ENCODE data around the gene TMSB4X. TPM values are rescaled to one million over a fixed set of nuclear protein-coding genes. Genes with fewer than 3 reads are reported as not detected.
A peak's percentile ranks its signal among the peaks of the same experiment; 100 is the strongest.
"Not testable (repeated sequence)": the region's sequence is repeated elsewhere in the genome, so short reads cannot be mapped to it uniquely, and the experiment has no call there.

TMSB4X gene
- total RNA-seq, 1 donor from 2014 or later = 6,544 TPM

DNA sequence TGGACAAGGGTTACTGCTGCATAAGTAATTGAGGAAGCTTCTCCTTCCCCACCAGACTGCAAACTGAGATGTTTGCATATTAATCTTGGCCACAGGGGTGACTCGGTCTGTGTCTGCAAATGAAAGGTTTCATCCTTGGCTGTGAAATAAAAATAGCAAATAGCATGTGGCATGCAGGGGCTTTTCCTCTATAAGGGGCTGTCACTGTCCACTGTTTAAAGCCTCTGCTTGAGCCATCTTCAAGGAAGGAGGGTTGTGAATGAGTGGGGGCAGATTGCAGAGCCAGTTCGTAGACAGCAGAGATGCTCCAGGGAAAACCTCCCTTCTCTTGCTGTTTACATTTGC is 33.3 kb downstream of the TMSB4X start:
- Mint-ChIP-seq H3K9me3 (no peaks in the 10 kb centered on the region), H3K4me3 (no peak overlapping the region), H3K27me3 (ENCODE audit: insufficient read depth) (no peaks in the 10 kb centered on the region), H3K27ac (peak overlapping the region; percentile 29), H3K36me3 (ENCODE audit: low read depth) (peaks cover 1% of the 10 kb centered on the region), H3K4me1 (ENCODE audit: low read depth) (peaks cover 65% of the 10 kb centered on the region)
- no peak for DNase-seq (ENCODE audit: low spot score)
- intact Hi-C loops (cut with micrococcal nuclease) = loop anchor here (5.0 to 10.0 kb wide), 2 partner anchors 36 to 1017 kb away; partner anchors contain the start of gene GEMIN8

DNA sequence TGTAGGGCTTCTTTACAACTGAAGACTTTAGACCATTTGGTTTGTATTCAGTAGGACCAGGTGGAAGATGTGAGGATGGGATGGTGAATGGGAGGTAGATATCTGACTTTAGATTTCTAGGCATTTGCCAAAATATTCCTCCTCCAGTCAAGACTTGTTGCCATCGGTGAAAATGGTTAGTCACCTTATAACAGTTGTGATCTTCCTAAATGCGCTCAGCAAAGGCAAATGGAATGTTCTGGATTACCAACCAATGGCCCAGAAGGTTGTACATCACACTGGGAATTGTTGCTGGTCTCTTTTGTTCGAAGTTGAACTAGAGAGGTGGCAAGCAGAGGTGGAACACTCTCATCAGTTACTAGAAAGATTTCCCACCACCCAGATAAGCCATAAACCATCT is 33.9 kb downstream of the TMSB4X start:
- intact Hi-C loops (cut with micrococcal nuclease) = loop anchor here (5.0 to 10.0 kb wide), 2 partner anchors 37 to 1016 kb away; partner anchors contain the start of gene GEMIN8
- no peak for DNase-seq (ENCODE audit: low spot score)
- no peaks in the 10 kb centered on the region for H3K9me3 Mint-ChIP-seq
- H3K4me1 Mint-ChIP-seq (ENCODE audit: low read depth) = peaks cover 72% of the 10 kb centered on the region
- no peak overlapping the region for H3K27ac Mint-ChIP-seq
- H3K27me3 Mint-ChIP-seq (ENCODE audit: insufficient read depth) = no peaks in the 10 kb centered on the region
- H3K4me3 Mint-ChIP-seq = no peak overlapping the region
- H3K36me3 Mint-ChIP-seq (ENCODE audit: low read depth) = peaks cover 1% of the 10 kb centered on the region

DNA sequence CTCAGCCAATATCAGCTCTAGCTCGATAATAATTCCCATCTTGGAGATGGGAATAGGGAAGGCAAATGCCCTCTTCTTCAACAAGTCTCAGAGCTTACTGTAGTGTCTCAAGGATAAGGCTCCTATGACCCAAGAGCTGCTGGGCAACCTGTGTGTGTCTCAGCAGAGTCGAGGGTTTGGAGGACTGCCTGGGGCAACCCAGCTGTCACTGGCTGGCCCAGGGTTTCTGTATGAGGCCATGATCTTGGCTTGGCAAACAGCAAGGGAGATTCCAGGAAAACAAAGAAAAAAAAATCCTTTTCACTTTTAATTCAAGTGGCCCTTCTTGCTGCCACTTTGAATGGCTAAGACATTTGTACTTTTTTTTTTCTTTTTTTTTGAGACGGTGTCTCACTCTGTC is 34.4 kb downstream of the TMSB4X start:
- Mint-ChIP-seq H3K27ac (no peak overlapping the region), H3K9me3 (no peaks in the 10 kb centered on the region), H3K27me3 (ENCODE audit: insufficient read depth) (no peaks in the 10 kb centered on the region), H3K4me1 (ENCODE audit: low read depth) (peaks cover 76% of the 10 kb centered on the region), H3K4me3 (no peak overlapping the region), H3K36me3 (ENCODE audit: low read depth) (peaks cover 1% of the 10 kb centered on the region)
- intact Hi-C loops (cut with micrococcal nuclease) = loop anchor here (5.0 to 10.0 kb wide), 2 partner anchors 37 to 1016 kb away; partner anchors contain the start of gene GEMIN8
- no peak for DNase-seq (ENCODE audit: low spot score)

DNA sequence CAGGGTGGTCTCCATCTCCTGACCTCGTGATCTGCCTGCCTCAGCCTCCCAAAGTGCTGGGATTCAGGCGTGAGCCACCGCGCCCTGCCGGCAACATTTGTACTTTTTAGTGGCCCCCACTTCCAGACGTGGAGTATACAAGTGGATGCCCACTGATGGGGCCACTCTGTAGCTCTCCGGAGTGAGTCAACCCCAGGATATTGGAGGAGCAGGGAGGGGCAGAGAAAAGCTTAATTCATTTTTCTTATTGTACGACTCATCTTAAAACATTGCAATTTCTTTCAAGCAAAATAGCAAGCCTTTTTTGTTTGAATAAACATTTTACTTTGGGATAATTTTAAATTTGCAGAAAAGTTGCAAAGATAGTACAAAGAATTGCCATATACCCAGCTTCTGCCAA is 34.9 kb downstream of the TMSB4X start:
- intact Hi-C loops (cut with micrococcal nuclease) = loop anchor here (5.0 to 10.0 kb wide), 2 partner anchors 38 to 1015 kb away; partner anchors contain the start of gene GEMIN8
- Mint-ChIP-seq H3K4me1 (ENCODE audit: low read depth) (peaks cover 76% of the 10 kb centered on the region), H3K9me3 (no peaks in the 10 kb centered on the region)

DNA sequence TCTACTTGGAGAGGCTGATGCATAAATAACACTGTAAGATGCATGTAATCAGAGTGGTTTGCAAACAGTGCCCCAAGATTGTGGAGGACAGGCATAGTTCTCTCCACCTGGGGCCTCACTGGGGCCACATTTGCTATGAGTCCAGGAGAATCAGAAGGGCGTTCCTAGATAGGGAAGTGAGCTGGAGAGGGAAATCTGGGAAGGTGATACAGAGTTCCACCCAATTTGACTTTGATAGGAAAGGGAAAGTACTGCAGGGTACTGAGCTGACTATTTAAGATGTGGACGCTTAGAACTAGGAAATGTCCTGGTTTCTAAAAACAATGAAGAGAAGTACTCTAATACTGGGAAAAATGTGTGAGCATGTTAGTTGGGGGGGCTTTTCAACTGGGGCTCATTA is 35.6 kb downstream of the TMSB4X start:
- H3K27ac Mint-ChIP-seq = no peak overlapping the region
- H3K9me3 Mint-ChIP-seq = no peaks in the 10 kb centered on the region
- H3K36me3 Mint-ChIP-seq (ENCODE audit: low read depth) = peaks cover 1% of the 10 kb centered on the region
- H3K27me3 Mint-ChIP-seq (ENCODE audit: insufficient read depth) = no peaks in the 10 kb centered on the region
- H3K4me3 Mint-ChIP-seq = no peak overlapping the region
- intact Hi-C loops (cut with micrococcal nuclease) = no loop called here
- H3K4me1 Mint-ChIP-seq (ENCODE audit: low read depth) = peaks cover 72% of the 10 kb centered on the region
- DNase-seq (ENCODE audit: low spot score) = no peak

More for the DNA sequence above, 34.9 kb downstream of the TMSB4X start:
- Mint-ChIP-seq H3K27me3 (ENCODE audit: insufficient read depth) (no peaks in the 10 kb centered on the region), H3K27ac (no peak overlapping the region), H3K36me3 (ENCODE audit: low read depth) (peaks cover 1% of the 10 kb centered on the region), H3K4me3 (no peak overlapping the region)
- DNase-seq (ENCODE audit: low spot score) = no peak

DNA sequence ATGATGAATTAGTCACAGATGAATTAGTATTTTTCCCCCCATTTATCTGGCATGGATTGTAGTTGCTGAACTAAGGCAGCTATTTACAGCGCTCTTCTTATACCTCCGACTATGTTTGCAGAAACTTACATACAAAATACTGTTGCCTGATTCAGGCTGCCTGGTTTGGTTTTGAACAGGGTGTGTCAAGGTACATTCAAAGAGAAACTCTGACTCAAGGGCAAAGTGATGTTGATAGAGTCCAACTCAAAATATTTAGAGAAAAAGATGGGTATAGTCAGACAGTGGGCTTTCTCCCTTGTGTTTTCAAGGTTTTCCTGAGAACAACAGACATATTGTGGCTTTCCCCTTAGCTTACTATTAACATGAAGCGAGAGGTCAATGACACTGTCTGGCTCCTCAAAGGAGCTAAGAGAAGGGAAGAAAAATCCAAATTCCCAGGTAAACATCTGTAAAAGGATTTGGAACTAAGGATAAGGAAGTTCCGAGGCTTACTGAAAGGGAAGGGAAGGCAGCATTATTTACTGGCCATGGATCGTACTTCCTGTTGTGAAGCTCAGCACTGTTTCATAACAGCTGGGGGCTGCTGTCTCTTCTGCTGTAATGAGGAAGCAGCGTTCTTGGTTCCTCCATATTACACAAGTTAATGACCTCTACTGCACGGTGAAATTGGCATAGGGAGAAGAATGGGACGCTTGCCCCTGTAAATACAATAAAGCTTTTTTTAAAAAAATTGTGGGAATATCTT is 38.6 kb downstream of the TMSB4X start:
- Mint-ChIP-seq H3K36me3 (ENCODE audit: low read depth) (no peaks in the 10 kb centered on the region), H3K27me3 (ENCODE audit: insufficient read depth) (no peaks in the 10 kb centered on the region), H3K27ac (peak overlapping the region; percentile 75), H3K4me1 (ENCODE audit: low read depth) (peaks cover 64% of the 10 kb centered on the region), H3K9me3 (no peaks in the 10 kb centered on the region), H3K4me3 (peak overlapping the region; percentile 12)
- no peak for DNase-seq (ENCODE audit: low spot score)
- intact Hi-C loops (cut with micrococcal nuclease) = loop anchor here (1.0 to 2.0 kb wide), 4 partner anchors 8 to 38 kb away; no protein-coding TSS in a partner anchor

DNA sequence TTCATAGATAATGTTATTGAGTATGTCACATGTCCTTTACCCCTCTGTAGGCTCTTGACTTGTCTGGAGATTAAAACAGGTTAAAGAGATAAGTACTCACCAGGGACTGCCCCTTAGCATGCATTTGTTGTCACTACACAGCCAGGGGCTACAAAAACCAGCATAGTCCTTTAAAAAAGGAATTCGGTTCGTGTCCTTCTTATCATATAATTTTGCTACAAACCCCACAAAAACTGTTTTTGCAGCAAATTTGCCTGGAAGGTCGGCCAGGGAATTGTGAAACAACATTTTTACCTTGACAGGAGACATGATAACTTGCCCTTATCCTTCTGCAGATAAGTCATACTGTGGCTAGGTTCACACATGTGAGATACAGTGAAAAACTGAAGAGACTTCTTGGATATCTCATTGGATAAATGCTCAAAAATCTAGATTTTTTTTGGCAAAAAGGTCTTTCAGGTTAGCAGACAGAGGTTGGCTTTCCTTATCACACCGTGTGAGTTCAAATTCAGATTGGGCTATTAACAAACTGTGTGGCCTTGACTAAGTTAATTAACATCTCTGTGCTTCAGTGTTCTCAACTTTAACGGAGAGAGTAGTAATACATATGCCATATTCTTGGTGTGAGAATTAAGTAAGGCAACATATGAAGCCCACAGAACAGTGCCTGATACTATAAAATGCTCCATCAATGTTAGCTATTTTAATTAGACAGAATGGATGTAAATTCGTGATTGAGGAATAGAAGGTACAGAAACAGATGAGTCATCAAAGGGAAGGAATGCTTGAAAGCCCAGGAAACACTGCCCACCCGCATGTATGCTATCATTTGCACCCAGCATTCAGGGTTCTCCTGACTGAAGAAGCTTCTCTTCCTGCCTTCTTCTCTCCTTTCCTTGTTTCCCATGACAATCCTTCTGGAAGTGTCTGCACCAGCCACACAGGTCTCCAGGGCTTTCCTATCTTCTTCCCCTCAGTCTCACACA is 39.5 kb downstream of the TMSB4X start:
- Mint-ChIP-seq H3K36me3 (ENCODE audit: low read depth) (no peaks in the 10 kb centered on the region), H3K27me3 (ENCODE audit: insufficient read depth) (no peaks in the 10 kb centered on the region), H3K4me3 (peak overlapping the region; percentile 42), H3K27ac (peak overlapping the region; percentile 75), H3K9me3 (no peaks in the 10 kb centered on the region), H3K4me1 (ENCODE audit: low read depth) (peaks cover 63% of the 10 kb centered on the region)
- intact Hi-C loops (cut with micrococcal nuclease) = no loop called here
- no peak for DNase-seq (ENCODE audit: low spot score)

DNA sequence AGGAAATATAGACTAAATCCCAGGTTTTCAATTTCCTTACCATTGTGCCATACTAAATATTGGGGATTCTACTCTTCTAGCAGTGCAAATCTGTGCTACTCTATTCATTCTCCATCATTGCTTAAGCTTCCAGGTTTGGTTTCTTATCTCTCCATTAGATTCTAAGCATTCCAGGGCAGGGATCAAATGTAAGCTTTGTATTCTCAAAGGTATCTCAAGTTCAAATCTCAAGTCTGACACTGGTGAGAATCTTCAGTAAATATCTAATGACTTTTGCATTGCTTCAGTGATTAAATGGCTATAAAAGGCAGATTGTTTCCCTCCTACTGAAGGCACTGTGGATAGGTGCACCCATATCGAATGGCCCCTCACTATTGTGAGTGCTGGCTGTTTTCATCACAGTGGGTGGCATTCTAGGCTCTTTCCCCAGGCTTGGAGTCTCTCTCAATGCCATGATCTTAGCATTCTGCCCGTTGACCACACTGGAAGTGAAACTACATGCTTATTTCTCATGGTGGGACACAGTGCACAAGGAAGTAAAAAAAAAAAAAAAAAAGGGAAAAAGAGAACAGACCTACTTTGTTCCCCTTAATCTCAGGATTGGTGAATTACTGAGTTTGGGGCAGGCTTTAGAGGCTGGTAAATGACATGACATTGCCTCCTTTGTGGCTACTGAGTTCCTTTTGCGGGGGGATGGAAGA is 40.8 kb downstream of the TMSB4X start:
- H3K4me3 Mint-ChIP-seq = no peak overlapping the region
- intact Hi-C loops (cut with micrococcal nuclease) = no loop called here
- no peaks in the 10 kb centered on the region for H3K9me3 Mint-ChIP-seq
- H3K4me1 Mint-ChIP-seq (ENCODE audit: low read depth) = peaks cover 55% of the 10 kb centered on the region
- no peaks in the 10 kb centered on the region for H3K36me3 Mint-ChIP-seq (ENCODE audit: low read depth)
- no peaks in the 10 kb centered on the region for H3K27me3 Mint-ChIP-seq (ENCODE audit: insufficient read depth)
- H3K27ac Mint-ChIP-seq = peak overlapping the region; percentile 18
- DNase-seq (ENCODE audit: low spot score) = no peak

DNA sequence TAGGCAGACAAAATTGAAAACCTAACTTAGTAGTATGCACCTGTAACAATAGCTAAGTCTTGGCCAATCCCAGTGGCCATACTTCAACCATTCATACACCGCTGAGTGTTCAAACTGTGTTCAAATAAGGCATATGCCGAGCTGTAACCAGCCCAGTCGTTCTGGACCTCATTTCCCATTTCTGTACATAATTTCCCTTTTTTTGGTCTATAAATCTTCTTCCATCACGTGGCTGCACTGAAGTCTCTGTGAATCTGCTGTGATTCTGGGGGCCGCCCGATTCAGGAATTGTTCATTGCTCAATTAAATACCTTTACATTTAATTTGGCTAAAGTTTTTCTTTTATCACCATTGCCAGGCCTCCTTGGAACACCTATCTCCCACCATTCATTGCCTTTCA is 41.8 kb downstream of the TMSB4X start:
- peaks cover 49% of the 10 kb centered on the region for H3K4me1 Mint-ChIP-seq (ENCODE audit: low read depth)
- H3K4me3 Mint-ChIP-seq = not testable (repeated sequence)

DNA sequence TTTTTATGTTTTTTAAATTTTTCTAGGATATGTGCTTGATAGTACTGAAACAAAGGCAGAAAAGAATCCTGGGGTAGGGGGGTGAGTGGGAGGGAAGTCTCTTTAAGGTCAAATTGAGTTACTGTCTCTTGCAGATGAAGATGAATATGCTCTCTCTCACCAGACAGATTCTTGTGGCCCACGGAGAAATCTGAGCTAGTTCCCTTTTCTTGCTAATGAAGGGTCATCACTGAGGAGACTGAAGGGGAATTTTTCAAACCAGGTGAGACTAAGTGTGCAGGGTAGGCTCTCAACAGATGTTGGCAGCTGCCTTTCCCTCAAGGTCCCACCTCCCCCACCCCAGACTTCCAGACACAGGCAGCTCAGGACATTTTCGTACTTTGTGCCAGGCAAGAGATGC is 48.0 kb downstream of the TMSB4X start:
- H3K27ac Mint-ChIP-seq = no peak overlapping the region
- peaks cover 9% of the 10 kb centered on the region for H3K36me3 Mint-ChIP-seq (ENCODE audit: low read depth)
- DNase-seq (ENCODE audit: low spot score) = no peak
- H3K4me3 Mint-ChIP-seq = no peak overlapping the region
- H3K27me3 Mint-ChIP-seq (ENCODE audit: insufficient read depth) = no peaks in the 10 kb centered on the region
- intact Hi-C loops (cut with micrococcal nuclease) = no loop called here
- peaks cover 49% of the 10 kb centered on the region for H3K4me1 Mint-ChIP-seq (ENCODE audit: low read depth)
- H3K9me3 Mint-ChIP-seq = no peaks in the 10 kb centered on the region

More for the DNA sequence above, 41.8 kb downstream of the TMSB4X start:
- H3K9me3 Mint-ChIP-seq; H3K27ac Mint-ChIP-seq; intact Hi-C loops (cut with micrococcal nuclease); H3K36me3 Mint-ChIP-seq (ENCODE audit: low read depth); DNase-seq (ENCODE audit: low spot score); H3K27me3 Mint-ChIP-seq (ENCODE audit: insufficient read depth): not testable (repeated sequence)

DNA sequence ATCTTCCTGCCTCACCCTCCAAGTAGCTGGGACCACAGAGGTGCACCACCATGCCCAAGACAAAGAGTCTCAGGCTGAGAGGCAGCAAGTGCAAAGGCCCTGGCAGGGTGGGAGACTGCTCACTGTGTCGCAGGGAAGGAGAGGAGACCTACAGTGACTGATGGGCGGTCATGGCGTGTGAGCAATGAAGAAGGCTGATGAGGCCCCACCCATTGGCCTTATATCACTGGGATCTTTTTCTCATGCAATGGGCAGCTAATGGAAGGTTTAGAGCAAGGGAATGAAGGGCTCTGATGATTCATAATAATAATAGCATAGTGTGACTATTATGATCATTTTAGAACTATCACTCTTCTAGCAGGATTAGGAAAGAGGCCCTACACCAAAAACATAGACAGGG is 48.7 kb downstream of the TMSB4X start:
- DNase-seq (ENCODE audit: low spot score) = no peak
- Mint-ChIP-seq H3K27ac (no peak overlapping the region), H3K4me3 (no peak overlapping the region), H3K4me1 (ENCODE audit: low read depth) (peaks cover 54% of the 10 kb centered on the region), H3K27me3 (ENCODE audit: insufficient read depth) (no peaks in the 10 kb centered on the region), H3K9me3 (no peaks in the 10 kb centered on the region), H3K36me3 (ENCODE audit: low read depth) (peaks cover 9% of the 10 kb centered on the region)
- intact Hi-C loops (cut with micrococcal nuclease) = no loop called here

DNA sequence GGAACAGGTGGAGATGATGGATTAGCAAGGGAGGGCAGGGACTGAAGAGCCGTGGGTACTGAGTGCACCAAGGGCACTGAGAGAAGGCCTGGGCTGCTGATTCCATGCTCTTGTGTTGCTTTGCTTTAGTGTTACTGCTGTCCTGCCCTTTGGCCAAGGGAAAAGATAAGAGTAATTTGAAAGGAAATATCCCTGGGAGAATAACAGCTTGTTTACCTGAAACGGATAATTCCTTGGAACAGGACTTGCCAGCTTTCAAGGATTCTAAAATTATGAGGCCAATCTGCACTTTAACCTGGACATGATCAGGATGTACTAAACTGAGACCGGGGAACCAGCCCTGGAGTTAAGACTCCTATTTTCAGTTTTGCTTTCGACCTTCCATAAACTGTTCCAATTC is 49.1 kb downstream of the TMSB4X start:
- Mint-ChIP-seq H3K27ac (no peak overlapping the region), H3K9me3 (no peaks in the 10 kb centered on the region), H3K4me1 (ENCODE audit: low read depth) (peaks cover 54% of the 10 kb centered on the region), H3K36me3 (ENCODE audit: low read depth) (peaks cover 9% of the 10 kb centered on the region), H3K4me3 (no peak overlapping the region), H3K27me3 (ENCODE audit: insufficient read depth) (no peaks in the 10 kb centered on the region)
- DNase-seq (ENCODE audit: low spot score) = no peak
- intact Hi-C loops (cut with micrococcal nuclease) = no loop called here
